Right forelimb (tissue), 1 donor: ENCODE measurements around the gene OCEL1.
A peak's percentile ranks its signal among the peaks of the same experiment; 100 is the strongest.

Experiments
- DNase-seq: peaks from one replicate; pipeline ENCODE4 v3.0.0-alpha.2; 2018

The OCEL1 gene

DNA sequence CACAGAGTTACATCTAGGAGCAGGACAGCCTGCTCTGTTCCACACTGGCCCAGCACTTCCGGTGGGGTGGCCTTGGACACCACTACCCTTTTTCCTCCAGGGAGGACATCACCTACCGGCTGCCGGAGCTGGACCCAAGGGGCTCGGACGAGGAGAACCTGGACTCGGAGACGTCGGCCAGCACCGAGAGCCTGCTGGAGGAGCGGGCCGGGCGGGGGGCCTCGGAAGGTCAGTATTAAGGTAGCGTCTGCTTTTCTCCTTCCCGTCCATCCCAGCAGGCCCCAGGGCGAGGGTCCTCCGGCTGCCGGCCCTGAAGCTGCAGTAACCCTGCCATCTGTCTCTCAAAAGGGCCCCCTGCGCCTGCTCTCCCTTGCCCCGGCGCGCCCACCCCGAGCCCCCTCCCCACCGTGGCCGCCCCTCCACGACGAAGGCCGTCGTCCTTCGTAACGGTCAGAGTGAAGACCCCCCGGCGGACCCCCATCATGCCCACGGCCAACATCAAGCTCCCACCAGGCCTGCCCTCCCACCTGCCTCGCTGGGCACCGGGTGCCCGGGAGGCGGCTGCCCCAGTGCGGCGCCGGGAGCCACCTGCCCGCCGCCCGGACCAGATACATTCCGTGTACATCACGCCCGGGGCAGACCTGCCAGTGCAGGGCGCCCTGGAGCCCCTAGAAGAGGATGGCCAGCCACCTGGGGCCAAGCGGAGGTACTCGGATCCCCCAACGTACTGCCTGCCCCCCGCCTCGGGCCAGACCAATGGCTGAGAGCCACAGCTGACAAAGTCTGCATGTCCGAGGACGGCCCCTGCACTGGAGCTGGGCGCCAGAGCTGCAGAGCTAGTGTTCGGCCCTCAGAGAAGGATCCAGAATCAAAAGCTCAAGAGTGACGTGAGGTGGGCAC, 14.2 kb upstream of the OCEL1 start:
- DNase-seq = no peak

DNA sequence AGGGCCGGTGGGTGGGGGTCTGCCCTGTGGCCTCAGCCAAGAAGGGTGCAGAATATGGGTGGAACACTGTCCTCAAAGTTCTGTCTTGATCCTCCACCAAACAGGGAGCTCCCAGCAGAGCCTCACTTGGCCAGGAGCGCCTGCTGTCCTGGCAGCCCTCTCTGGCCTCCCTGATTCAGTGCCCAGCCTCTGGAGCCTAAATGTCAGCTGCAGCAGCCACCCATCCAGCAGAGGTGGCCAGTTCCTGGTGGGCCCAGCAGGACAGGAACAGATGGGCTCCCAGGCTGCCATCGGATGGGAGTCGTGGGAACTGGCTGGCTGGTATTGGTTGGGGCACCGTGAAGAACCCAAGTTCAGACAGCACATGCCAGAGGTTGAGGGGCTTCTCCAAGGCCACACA, 12.7 kb upstream of the OCEL1 start:
- DNase-seq = no peak

GRCh38 chr19:17214508-17215126, 11.4 kb upstream of the OCEL1 start:
- DNase-seq = no peak

- DNase-seq = peak; percentile 94
Measured at GRCh38 chr19:17215127-17215971, 10.7 kb upstream of the OCEL1 start, which contains the start of gene USE1. Gene USE1, plus strand, starts transcription at chr19:17215357. Its CDS starts 49 bp downstream, at chr19:17215406.

- DNase-seq = no peak
Measured at GRCh38 chr19:17216058-17216670, 9.9 kb upstream of the OCEL1 start.

- no peak for DNase-seq
Measured at GRCh38 chr19:17219286-17219685, 6.7 kb upstream of the OCEL1 start.

DNA sequence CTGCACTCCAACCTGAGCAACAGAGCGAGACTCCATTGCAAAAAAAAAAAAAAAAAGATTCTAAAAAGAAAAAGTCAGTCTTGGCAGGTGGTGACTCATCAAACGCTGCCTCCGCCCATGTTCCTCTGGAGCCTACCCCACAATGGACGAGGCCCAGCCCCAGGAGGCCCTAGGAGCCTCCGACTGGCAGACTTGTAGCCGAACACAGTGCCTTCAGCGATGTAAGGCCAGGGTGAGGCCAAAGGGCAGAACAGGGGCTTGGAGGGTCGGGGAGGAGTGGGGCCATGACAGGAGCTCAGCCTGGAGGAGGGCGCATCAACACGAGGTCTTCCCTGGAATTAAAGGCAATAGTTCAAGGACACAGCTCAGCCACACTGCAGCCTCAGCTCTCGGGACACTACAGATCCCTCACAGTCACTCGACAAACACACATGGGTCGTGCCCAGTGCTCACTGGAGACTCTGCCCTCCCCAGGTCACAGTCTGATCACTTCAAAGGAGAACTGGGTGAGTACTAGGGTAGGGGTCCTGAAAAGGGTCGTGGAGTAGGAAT, 5.7 kb upstream of the OCEL1 start:
- peak; percentile 42 for DNase-seq

DNA sequence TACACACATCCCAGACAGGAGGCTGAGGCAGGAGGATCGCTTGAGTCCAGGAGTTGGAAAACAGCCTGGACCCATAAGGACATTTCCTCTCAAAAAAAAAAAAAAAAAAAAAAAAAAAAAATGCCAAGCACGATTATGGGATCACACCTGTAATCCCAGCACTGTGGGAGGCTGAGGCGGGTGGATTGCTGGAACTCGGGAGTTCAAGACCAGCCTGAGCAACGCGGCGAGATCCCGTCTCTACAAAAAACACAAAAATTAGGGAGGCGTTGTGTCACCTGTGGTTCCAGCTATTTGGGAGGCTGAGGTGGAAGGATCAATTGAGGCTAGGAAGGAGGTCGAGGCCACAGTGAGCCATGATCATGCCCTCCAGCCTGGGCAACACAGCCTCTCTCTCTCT, 973 bp upstream of the OCEL1 start:
- DNase-seq = no peak

DNA sequence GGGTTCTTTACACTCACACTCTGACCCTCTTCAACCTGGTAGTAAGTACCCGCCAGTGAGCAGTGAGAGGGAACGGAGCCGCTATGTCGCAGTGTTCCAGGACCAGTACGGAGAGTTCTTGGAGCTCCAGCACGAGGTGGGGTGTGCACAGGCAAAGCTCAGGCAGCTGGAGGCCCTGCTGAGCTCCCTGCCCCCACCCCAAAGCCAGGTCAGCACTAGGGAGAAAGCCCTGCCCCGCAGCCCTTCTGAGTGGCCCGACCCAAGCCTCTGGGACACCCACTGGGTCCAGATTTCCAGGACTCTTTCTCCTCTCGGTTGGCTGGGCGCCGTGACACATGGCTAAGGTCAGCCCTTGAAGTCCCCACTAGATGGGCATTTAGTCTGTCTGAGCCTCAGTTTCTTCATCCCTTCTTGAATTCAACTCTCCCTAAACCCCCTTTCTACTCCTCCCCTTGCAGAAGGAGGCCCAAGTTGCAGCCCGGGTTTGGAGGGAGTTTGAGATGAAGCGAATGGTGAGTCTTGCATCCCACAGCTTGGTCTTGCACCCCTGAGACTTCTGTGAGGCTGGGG, 1.9 kb downstream of the OCEL1 start:
- DNase-seq = no peak

DNA sequence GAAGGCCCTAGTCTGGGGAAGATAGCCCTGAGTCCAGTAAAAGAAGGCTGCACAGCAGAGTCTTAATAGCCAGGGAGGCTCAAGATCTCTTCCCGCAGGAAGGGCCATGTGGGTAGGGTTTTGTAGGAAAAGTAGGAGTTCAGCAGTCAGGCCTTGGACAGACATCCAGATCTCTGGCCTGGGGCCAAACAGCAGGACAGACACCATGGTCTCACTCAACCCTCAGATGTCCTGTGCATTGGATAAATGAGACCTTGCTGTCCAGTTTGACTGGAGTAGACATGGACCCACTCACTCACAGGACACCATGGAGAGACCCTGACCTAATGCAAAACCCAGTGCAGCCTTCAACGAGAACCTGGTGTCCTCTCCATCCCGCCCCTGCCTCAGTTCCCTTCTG, 3.9 kb downstream of the OCEL1 start:
- no peak for DNase-seq

DNA sequence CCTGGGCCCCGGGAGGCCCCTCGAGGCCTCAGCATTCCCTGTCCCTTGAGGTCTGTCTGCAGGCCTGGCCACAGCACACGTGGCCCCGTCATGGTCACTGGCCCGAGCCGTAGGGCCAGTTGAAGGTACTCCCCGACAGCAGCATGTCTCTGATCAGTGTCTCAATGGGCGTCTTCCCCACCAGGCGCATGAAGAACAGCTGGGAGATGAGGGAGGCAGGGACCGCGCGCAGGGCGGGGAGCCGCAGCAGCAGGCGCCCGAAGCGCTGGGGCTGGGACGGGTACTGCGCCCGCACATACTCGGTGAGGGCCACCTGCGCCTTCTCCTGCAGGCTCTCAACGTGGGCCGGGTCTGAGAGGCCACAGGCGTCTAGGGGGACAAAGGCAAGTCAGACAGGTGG, 6.2 kb downstream of the OCEL1 start:
- no peak for DNase-seq

GRCh38 chr19:17234911-17235299, 8.9 kb downstream of the OCEL1 start:
- no peak for DNase-seq

DNA sequence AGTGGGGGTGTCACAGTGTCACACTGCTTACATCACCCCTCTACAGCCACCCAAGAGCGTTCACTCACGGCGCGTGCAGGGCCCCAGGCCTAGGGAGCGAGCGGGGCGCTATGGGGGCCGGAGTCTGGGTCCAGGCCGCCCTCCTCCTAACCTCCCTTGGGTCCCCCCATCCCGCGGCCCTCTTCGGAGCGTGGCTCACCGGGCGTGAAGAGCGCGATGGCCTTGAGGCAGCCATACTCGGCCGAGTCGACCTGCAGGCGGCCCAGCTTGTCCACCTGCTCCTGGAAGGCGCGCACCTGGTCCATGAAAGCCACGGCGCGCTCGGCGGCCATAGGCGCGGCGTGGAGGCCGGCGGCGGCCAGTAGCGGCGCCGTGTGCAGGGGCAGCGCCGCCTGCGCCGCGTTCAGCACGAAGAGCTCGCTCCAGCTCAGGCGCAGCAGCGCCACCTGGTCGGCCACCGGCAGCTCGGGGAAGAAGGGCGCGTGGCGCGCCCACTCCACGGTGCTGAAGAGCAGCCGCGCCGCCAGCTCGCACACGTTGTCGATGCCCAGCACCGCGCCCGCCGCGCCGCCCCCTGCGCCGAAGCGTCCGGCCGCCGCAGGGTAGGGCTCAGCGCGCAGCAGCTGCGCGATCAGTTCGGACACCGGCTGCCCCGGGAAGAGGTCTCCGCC, 9.4 kb downstream of the OCEL1 start:
- peak; percentile 81 for DNase-seq

DNA sequence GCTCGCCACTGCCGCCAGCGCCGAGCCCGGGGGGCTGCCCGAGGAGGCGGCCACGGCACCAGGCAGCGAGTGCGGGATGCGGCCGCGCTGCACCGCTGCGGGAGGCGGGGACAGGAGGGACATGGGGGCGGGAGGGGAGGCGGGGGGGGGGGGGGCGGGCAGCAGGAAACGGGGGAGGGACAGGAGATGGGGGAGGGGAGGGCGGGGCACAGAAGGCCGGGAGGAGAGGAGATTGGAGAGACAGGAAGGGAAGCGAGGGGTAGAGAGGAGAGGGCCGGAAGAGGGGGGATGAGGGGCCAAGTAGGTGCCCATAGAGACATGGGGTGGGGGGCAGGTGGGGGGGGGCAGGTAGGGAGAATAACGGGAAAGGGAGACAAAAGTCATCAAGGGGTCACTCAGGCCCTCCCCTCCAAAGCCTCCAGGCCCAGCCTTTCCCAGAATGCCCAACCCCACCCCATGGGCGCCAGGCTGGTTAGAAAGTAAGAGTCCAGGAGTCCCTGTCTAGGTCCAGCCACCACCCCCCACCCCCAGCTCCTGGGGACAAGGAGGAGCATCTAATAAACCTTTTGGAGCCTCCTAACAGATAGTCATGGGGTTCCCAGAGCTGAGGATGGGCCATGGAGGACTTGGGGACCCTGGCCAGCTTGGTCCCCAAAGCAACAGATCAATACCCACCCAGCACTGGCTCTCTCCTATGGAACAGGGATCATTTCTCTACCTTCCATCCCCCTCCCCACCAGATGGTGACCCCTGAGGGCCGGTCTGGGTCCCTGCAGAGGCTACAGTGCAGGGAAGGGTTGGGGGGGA, 10.1 kb downstream of the OCEL1 start:
- no peak for DNase-seq

DNA sequence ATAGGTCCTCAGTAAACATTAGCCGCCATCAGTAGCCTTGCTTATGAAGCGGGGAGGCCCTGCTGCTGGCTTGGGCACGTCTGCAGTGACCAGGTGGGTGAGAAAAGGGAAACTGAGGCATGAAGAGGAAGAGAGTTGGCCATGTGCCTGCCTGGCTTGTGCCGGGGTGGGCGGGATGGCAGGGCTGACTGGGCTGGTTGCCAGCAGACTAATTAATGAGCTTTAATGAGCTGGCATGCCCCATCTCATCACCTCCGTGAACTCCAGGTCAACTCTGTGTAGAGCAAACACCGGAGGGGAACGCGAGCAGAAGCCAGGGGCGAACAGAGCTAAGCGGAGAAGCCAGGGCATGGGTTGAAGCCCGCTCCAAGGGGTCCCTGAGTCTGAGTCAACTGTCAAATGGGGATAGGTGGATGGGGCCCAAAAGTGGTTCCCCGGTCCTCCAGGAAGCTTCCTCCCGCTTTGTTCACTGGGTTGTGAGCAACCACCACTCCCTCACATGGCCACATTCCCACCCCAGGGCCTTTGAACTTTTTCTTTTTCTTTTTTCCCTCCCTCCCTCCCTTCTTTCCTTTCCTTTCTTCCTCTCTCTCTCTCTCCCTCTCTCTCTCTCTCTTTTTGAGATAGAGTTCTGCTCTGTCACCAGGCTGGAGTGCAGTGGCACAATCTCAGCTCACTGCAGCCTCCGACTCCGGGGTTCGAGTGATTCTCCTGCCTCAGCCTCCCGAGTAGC, 11.0 kb downstream of the OCEL1 start:
- DNase-seq = no peak

DNA sequence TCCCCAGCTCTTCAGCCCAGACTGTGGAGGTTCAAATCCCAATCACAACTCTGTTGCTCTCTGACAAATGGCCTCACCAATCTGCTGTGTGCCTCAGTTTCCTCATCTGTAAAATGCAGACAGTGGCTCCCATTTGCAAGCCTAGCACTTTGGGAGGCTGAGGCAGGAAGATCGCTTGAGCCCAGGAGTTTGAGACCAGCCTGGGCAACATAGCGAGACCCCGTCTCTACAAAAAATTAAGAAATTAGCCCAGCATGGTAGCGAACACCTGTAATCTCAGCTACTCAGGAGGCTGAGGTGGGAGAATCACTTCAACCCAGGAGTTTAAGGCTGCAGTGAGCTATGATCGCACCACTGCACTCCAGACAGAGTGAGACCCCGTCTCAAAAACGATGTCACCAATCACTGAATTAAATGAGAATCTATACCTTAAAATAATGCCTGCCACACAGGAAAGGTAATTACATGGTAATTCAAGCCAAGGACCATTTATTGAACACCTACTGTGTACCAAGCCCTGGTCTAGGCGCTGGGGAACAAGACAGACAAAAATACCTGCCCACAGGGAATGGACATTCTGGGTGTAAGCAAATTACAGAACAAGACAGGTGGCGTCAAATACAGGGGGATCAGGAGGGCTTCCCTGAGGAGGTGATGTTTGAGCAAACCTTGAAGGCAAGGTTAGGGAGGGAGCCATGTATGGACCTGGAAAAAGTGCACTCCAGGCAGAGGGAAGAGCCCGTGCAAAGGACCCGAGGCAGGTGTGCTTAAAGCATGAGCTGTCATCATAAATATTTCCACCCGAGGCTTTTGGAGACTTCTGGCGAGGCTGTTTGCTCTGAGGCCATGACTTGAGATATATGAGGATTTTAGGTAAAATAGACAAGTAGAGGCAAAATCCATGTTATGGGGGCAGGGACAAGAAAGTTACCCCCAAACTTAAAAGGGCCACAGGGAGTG, 12.0 kb downstream of the OCEL1 start:
- DNase-seq = no peak

- DNase-seq = no peak
Measured at GRCh38 chr19:17240062-17240752, 14.2 kb downstream of the OCEL1 start.

GRCh38 chr19:17240826-17241399, 14.9 kb downstream of the OCEL1 start:
- no peak for DNase-seq
